ENCODE data around the gene TSPAN10. TPM values are rescaled to one million over a fixed set of nuclear protein-coding genes. Genes with fewer than 3 reads are reported as not detected.

The TSPAN10 gene
- total and polyA plus RNA-seq, 2 of the 13 experiments (the other 11 are each of a cell fraction or from before 2014, with no cell fraction given), result 0.54 to 0.75 TPM

DNA sequence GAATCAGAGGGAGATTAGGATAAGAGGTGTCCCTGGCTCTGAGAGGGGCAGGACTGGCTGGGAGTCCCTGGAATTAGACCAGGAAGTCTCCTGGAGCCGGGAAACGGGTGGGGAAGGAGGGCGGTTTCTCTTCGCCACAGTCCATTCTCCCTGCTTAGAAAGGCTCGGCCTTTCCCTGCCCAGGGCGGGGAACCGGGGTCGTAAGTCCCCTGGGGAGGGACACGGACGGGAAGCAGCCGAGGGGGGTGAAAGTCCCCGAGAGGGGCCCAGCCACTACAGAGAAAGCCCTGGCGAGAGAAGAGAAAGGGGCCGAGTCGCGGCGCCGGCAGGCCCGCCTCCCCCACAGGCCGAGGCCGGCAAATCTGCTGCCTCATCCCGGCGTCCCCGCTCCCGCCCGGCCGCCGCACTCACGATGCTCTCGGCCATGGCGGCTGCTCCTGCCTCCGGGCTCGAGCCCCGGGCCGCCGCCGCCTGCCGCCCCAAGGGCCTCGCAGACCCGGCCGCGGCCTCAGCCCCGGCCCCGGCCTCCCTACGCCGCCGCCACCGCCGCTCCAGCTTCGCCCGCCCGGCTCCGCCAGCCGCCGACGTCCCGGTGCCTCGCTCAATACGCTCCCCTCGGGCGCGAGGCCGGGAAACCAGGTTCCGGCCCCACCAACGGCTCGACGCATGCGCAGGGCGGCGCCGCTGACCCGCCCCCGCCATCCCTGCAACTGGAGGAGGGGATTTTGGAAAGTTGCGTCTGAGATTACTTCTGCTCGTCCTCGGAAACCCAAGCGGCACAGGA is at the start of gene TSPAN10, which contains the start of gene NPLOC4 (continued):
- peak; percentile 58 for TF ChIP-seq AGO2 (optimal IDR thresholded peaks at IDR 0.05; ENCODE audit: low read depth, low read length)
- TF ChIP-seq, protein P1, sequence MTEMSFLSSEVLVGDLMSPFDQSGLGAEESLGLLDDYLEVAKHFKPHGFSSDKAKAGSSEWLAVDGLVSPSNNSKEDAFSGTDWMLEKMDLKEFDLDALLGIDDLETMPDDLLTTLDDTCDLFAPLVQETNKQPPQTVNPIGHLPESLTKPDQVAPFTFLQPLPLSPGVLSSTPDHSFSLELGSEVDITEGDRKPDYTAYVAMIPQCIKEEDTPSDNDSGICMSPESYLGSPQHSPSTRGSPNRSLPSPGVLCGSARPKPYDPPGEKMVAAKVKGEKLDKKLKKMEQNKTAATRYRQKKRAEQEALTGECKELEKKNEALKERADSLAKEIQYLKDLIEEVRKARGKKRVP (CRISPR knock-in tag; IDR thresholded peaks at IDR 0.05), result peak in 1 of 2 experiments; percentile 63; a peak in 1 of 4 replicates
- peak; percentile 76 for TF ChIP-seq HCFC1 (IDR thresholded peaks at IDR 0.05; ENCODE audit: low read depth, low read length)
- TF ChIP-seq, protein P2, sequence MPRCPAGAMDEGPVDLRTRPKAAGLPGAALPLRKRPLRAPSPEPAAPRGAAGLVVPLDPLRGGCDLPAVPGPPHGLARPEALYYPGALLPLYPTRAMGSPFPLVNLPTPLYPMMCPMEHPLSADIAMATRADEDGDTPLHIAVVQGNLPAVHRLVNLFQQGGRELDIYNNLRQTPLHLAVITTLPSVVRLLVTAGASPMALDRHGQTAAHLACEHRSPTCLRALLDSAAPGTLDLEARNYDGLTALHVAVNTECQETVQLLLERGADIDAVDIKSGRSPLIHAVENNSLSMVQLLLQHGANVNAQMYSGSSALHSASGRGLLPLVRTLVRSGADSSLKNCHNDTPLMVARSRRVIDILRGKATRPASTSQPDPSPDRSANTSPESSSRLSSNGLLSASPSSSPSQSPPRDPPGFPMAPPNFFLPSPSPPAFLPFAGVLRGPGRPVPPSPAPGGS (CRISPR knock-in tag; IDR thresholded peaks at IDR 0.05), result no peak; the same call in none of the 2 replicates
- TF ChIP-seq ZKSCAN8 (CRISPR knock-in tag; IDR thresholded peaks at IDR 0.05; ENCODE audit: borderline replicate concordance), result peak; percentile 84; the same call in 1 of the 2 replicates
- no peak for TF ChIP-seq ZNF17 (CRISPR knock-in tag; IDR thresholded peaks at IDR 0.05)
- TF ChIP-seq KLF9 (CRISPR knock-in tag; IDR thresholded peaks at IDR 0.05; ENCODE audit: low read depth), result 0 out of 2 replicates have a peak, but pooled peaks have one; percentile 64
- peak; percentile 79; the same call in 1 of the 2 replicates for TF ChIP-seq ZNF720 (CRISPR knock-in tag; IDR thresholded peaks at IDR 0.05)
- peak; percentile 80; the same call in 1 of the 2 replicates for TF ChIP-seq RFXANK (CRISPR knock-in tag; IDR thresholded peaks at IDR 0.05)
- TF ChIP-seq, protein P3, sequence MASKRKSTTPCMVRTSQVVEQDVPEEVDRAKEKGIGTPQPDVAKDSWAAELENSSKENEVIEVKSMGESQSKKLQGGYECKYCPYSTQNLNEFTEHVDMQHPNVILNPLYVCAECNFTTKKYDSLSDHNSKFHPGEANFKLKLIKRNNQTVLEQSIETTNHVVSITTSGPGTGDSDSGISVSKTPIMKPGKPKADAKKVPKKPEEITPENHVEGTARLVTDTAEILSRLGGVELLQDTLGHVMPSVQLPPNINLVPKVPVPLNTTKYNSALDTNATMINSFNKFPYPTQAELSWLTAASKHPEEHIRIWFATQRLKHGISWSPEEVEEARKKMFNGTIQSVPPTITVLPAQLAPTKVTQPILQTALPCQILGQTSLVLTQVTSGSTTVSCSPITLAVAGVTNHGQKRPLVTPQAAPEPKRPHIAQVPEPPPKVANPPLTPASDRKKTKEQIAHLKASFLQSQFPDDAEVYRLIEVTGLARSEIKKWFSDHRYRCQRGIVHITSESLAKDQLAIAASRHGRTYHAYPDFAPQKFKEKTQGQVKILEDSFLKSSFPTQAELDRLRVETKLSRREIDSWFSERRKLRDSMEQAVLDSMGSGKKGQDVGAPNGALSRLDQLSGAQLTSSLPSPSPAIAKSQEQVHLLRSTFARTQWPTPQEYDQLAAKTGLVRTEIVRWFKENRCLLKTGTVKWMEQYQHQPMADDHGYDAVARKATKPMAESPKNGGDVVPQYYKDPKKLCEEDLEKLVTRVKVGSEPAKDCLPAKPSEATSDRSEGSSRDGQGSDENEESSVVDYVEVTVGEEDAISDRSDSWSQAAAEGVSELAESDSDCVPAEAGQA (IDR thresholded peaks at IDR 0.05; ENCODE audit: low read depth), result peak; percentile 92
- TF ChIP-seq, protein P3 (CRISPR knock-in tag; IDR thresholded peaks at IDR 0.05; ENCODE audit: borderline replicate concordance), result peak; percentile 81; the same call in 1 of the 2 replicates
- no peak for TF ChIP-seq PAX8 (CRISPR knock-in tag; IDR thresholded peaks at IDR 0.05; ENCODE audit: borderline replicate concordance)
- peak; percentile 49 to 99; a peak in 3 of 4 replicates for TF ChIP-seq KLF16 (CRISPR knock-in tag; IDR thresholded peaks at IDR 0.05)
- TF ChIP-seq, protein P4, sequence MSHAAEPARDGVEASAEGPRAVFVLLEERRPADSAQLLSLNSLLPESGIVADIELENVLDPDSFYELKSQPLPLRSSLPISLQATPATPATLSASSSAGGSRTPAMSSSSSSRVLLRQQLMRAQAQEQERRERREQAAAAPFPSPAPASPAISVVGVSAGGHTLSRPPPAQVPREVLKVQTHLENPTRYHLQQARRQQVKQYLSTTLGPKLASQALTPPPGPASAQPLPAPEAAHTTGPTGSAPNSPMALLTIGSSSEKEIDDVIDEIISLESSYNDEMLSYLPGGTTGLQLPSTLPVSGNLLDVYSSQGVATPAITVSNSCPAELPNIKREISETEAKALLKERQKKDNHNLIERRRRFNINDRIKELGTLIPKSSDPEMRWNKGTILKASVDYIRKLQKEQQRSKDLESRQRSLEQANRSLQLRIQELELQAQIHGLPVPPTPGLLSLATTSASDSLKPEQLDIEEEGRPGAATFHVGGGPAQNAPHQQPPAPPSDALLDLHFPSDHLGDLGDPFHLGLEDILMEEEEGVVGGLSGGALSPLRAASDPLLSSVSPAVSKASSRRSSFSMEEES (CRISPR knock-in tag; IDR thresholded peaks at IDR 0.05), result peak; percentile 73
- TF ChIP-seq, protein P5, sequence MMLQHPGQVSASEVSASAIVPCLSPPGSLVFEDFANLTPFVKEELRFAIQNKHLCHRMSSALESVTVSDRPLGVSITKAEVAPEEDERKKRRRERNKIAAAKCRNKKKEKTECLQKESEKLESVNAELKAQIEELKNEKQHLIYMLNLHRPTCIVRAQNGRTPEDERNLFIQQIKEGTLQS (CRISPR knock-in tag; IDR thresholded peaks at IDR 0.05), result peak; percentile 80
- TF ChIP-seq CREB1 (IDR thresholded peaks at IDR 0.05), result peak; percentile 37; the same call in 1 of the 2 replicates
- TF ChIP-seq CREB1 (CRISPR knock-in tag; IDR thresholded peaks at IDR 0.05), result no peak
- TF ChIP-seq ZNF557 (CRISPR knock-in tag; IDR thresholded peaks at IDR 0.05), result peak; percentile 49; the same call in 1 of the 2 replicates

All from HepG2 (cell line).